Spleen (tissue), 11 donors: Measurements from ENCODE around the gene IL17REL. TPM values are rescaled to one million over a fixed set of nuclear protein-coding genes. Genes with fewer than 3 reads are reported as not detected.

Experiments used
- DNase-seq: peaks from one replicate; pipeline ENCODE4 v3.0.0-alpha.2; 2020
- H3K27ac ChIP-seq, 8 donors: fragments of 200-600 bp; sonication (generic) in 7 of 8; 1 replicate in 4 of 8; 2 replicates in 4 of 8; pipeline versions ENCODE4 v1.5.0 to v1.8.0; 2016 to 2021; ENCODE audit warnings: inconsistent platforms in 4 of 8, mild to moderate bottlenecking in 4 of 8, moderate library complexity in 1 of 8
- H3K27me3 ChIP-seq, 7 donors: fragments of 200-600 bp; sonication (generic) in 6 of 7; replicated peaks in 1 of 7; 1 replicate in 4 of 7; 2 replicates in 3 of 7; pipeline versions ENCODE4 v1.5.0 to v1.8.0; 2016 to 2021; ENCODE audit warnings: inconsistent platforms in 3 of 7, mild to moderate bottlenecking in 1 of 7
- H3K36me3 ChIP-seq, 6 donors: fragments of 200-600 bp; sonication (generic) in 5 of 6; 1 replicate in 4 of 6; 2 replicates in 2 of 6; pipeline versions ENCODE4 v1.5.0 to v1.8.0; 2016 to 2021; ENCODE audit warnings: inconsistent platforms in 2 of 6
- H3K4me1 ChIP-seq, 6 donors: fragments of 200-600 bp; sonication (generic) in 5 of 6; 1 replicate in 3 of 6; 2 replicates in 3 of 6; pipeline versions ENCODE4 v1.5.0 to v1.8.0; 2016 to 2021; ENCODE audit warnings: inconsistent platforms in 3 of 6
- H3K4me3 ChIP-seq, 8 donors: fragments of 200-600 bp; sonication (generic) in 7 of 8; 1 replicate in 4 of 8; 2 replicates in 4 of 8; pipeline versions ENCODE4 v1.5.0 to v1.8.0; 2016 to 2021; ENCODE audit warnings: inconsistent platforms in 4 of 8, mild to moderate bottlenecking in 4 of 8, moderate library complexity in 2 of 8
- H3K9me3 ChIP-seq, 8 donors: fragments of 200-600 bp; sonication (generic) in 7 of 8; 1 replicate in 4 of 8; 2 replicates in 4 of 8; pipeline versions ENCODE4 v1.5.0 to v1.8.0; 2016 to 2021; ENCODE audit warnings: inconsistent platforms in 4 of 8
- CTCF ChIP-seq, 11 experiments: fragments of 200-600 bp in 7 of 11; fragments of 450-650 bp in 4 of 11; sonication (generic) in 4 of 11; IDR thresholded peaks in 8 of 11; conservative IDR thresholded peaks in 3 of 11; 1 replicate in 7 of 11; 2 replicates in 4 of 11; pipeline versions ENCODE4 v1.4.0 to v1.8.0; 2016 to 2021; ENCODE audit warnings: antibody characterized with exemption in 11 of 11, inconsistent platforms in 4 of 11, mild to moderate bottlenecking in 1 of 11
- POLR2A ChIP-seq, 3 donors: fragments of 450-650 bp; IDR thresholded peaks; one replicate each; pipeline ENCODE4 v1.5.1; 2017; ENCODE audit warnings: antibody characterized with exemption in 3 of 3, mild to moderate bottlenecking in 1 of 3
- POLR2AphosphoS5 ChIP-seq, 3 donors: sonication (generic); formaldehyde crosslinking; IDR thresholded peaks; one replicate each; pipeline ENCODE4 v1.5.1; 2017; ENCODE audit warnings: antibody characterized with exemption in 3 of 3
- WGBS, 5 donors: extraction: QIAGEN DNeasy Blood & Tissue Kit in 3 of 5; methylation state at CpG; one replicate each; pipeline versions ENCODE4 v1.1.5 to v1.1.7; 2013 to 2018; 5-methylcytosine and 5-hydroxymethylcytosine counted together
- intact Hi-C: fragments of 100-400 bp; cut with DNase I; formaldehyde crosslinking; loops from one replicate; pipeline ENCODE4 v1.15.0; 2023; ENCODE audit warnings: low total_unique reads
- polyA plus RNA-seq, 3 donors: library from polyadenylated mRNA; stranded (reverse); fragments of 200-250 nt; gene quantifications; one replicate each; pipeline ENCODE4 v1.2.1, GENCODE V29; 2013
- total RNA-seq, 7 donors: library from RNA; depleted of rRNA in 3 of 7; stranded (reverse); fragments of >200 nt in 3 of 7; fragmentation: NEBNext Ultra II Directional in 4 of 7; extraction: Animal tissue kit (Norgen Biotek cat#: 25700) in 4 of 7; gene quantifications; one replicate each; pipeline versions ENCODE4 v1.1.0 to v1.2.1, GENCODE V29; 2016 to 2021
- donor health status: healthy with polysubstance abuse.
- donor health status: DM: no; HTN: no; CAD: no; lungs with moderate emphysema.
- donor health status: DM: no; HTN: no; CAD: no.
- donor health status: Bipolar disorder and iron deficiency.
- donor health status: healthy.
- donor health status: DM: no; HTN: no; CAD: no.
- donor health status: DM: yes; HTN: yes; CAD: no.

IL17REL gene
- total and polyA plus RNA-seq, 10 donors = 0.21 to 1.9 (median 0.83) TPM

- peak; percentile 82 for DNase-seq
- Histone ChIP-seq H3K9me3 (no peaks in the 10 kb centered on the region), H3K27ac (peak overlapping the region in 5 of 8 donors; percentile 87 to 99 (median 97)), H3K36me3 (peaks cover 0 to 20% (median 8%) of the 10 kb centered on the region in 6 donors), H3K27me3 (peaks cover 0 to 12% (median 0%) of the 10 kb centered on the region in 7 donors), H3K4me3 (no peak overlapping the region), H3K4me1 (peaks cover 45 to 86% (median 79%) of the 10 kb centered on the region in 6 donors)
- peak in 2 of 3 donors; percentile 2 to 54 for TF ChIP-seq POLR2AphosphoS5 (IDR thresholded peaks at IDR 0.05)
- no peak for TF ChIP-seq POLR2A (IDR thresholded peaks at IDR 0.05)
- 97 to 98% (median 97%) methylated on average over 8 to 16 of the region's 16 CpGs for WGBS, 5 donors
- intact Hi-C loops = no loop called here
Measured at GRCh38 chr22:49968831-49969661, 43.5 kb downstream of the IL17REL start.

GRCh38 chr22:49968313-49968830 is 44.2 kb downstream of the IL17REL start:
- intact Hi-C loops = no loop called here
- H3K27ac ChIP-seq = peak overlapping the region in 6 of 8 donors; percentile 95 to 99 (median 98)
- H3K4me3 ChIP-seq = no peak overlapping the region
- H3K27me3 ChIP-seq = peaks cover 0 to 12% (median 0%) of the 10 kb centered on the region in 7 donors
- TF ChIP-seq POLR2AphosphoS5 (IDR thresholded peaks at IDR 0.05) (peak in 1 of 3 donors; percentile 30), POLR2A (IDR thresholded peaks at IDR 0.05) (no peak)
- peak; percentile 81 for DNase-seq
- H3K9me3 ChIP-seq = no peaks in the 10 kb centered on the region
- peaks cover 52 to 93% (median 86%) of the 10 kb centered on the region in 6 donors for H3K4me1 ChIP-seq
- peaks cover 0 to 27% (median 14%) of the 10 kb centered on the region in 6 donors for H3K36me3 ChIP-seq
- WGBS, 5 donors = 89 to 96% (median 94%) methylated on average over 2 to 11 of the region's 11 CpGs

- Histone ChIP-seq H3K27ac (peak overlapping the region in 7 of 8 donors; percentile 95 to 99 (median 97)), H3K9me3 (no peaks in the 10 kb centered on the region), H3K4me3 (peak overlapping the region in 1 of 8 donors; percentile 82), H3K27me3 (peaks cover 0 to 12% (median 0%) of the 10 kb centered on the region in 7 donors), H3K4me1 (peaks cover 58 to 99% (median 92%) of the 10 kb centered on the region in 6 donors), H3K36me3 (peaks cover 2 to 33% (median 20%) of the 10 kb centered on the region in 6 donors)
- peak; percentile 84 for DNase-seq
- 49 to 70% (median 57%) methylated on average over 14 to 18 of the region's 18 CpGs for WGBS, 5 donors
- peak; percentile 66 to 84 (median 70) for TF ChIP-seq POLR2AphosphoS5 (IDR thresholded peaks at IDR 0.05)
- no peak for TF ChIP-seq CTCF (IDR thresholded peaks at IDR 0.05 in 8 of 11, conservative IDR thresholded peaks at IDR 0.05 in 3 of 11)
- no peak for TF ChIP-seq POLR2A (IDR thresholded peaks at IDR 0.05)
- intact Hi-C loops = no loop called here
Measured at GRCh38 chr22:49967706-49968208, 44.8 kb downstream of the IL17REL start.

- Histone ChIP-seq H3K27me3 (peaks cover 0 to 9% (median 0%) of the 10 kb centered on the region in 7 donors), H3K36me3 (peaks cover 2 to 40% (median 25%) of the 10 kb centered on the region in 6 donors), H3K9me3 (no peaks in the 10 kb centered on the region), H3K4me1 (peaks cover 59 to 100% (median 92%) of the 10 kb centered on the region in 6 donors), H3K4me3 (peak overlapping the region in 3 of 8 donors; percentile 3 to 82 (median 8)), H3K27ac (peak overlapping the region; percentile 72 to 99 (median 97))
- peak; percentile 91 for DNase-seq
- TF ChIP-seq POLR2AphosphoS5 (IDR thresholded peaks at IDR 0.05) (peak; percentile 72 to 94 (median 73)), POLR2A (IDR thresholded peaks at IDR 0.05) (no peak), CTCF (IDR thresholded peaks at IDR 0.05 in 8 of 11, conservative IDR thresholded peaks at IDR 0.05 in 3 of 11) (peak in 3 of 11 experiments; percentile 6 to 14 (median 8))
- intact Hi-C loops = no loop called here
- WGBS, 5 donors = 15 to 29% (median 24%) methylated on average over 21 to 36 of the region's 36 CpGs
Measured at GRCh38 chr22:49966774-49967705, 45.5 kb downstream of the IL17REL start.
